ENCODE measurements around the gene TUSC2.
A peak's percentile ranks its signal among the peaks of the same experiment; 100 is the strongest.

Gene TUSC2

DNA sequence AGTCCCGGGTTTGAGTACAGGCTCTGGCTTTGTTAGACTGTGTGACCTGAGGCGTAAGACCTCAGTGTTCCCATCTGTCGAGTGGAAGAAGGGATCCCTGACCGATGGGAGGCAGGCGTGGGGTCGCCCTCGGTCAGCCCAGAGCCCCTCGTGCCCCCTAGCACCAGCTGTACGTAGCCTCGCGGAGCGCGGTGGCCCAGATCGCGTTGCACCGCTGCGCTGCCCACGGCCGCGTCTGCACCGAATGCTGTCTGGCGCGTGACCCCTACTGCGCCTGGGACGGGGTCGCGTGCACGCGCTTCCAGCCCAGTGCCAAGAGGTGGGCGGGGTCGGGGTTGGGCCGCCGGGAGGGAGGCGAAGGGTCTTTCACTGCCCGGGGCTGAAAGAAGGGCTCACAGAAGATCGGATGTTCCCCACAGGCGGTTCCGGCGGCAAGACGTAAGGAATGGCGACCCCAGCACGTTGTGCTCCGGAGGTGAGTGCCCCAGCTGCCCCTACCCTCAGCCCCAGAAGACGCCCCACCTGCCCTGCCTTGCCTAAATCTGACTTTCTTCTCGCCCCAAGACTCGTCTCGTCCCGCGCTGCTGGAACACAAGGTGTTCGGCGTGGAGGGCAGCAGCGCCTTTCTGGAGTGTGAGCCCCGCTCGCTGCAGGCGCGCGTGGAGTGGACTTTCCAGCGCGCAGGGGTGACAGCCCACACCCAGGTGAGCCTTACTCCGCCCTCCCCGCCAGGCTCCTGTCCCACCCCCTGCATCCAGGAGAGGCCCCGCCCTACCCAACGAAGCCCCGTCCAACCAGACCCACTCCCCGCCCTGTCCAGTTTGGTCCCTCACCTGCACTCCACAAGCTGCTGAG is 52.7 kb downstream of the TUSC2 start:
- Mint-ChIP-seq H3K4me1 (ENCODE audit: low read depth) (peaks cover 21% of the 10 kb centered on the region), H3K36me3 (ENCODE audit: low read depth) (no peaks in the 10 kb centered on the region), H3K27me3 (ENCODE audit: low read depth) (peaks cover 37% of the 10 kb centered on the region), H3K27ac (peak overlapping the region; percentile 31), H3K4me3 (peak overlapping the region; percentile 17), H3K9me3 (no peaks in the 10 kb centered on the region)
